ENCODE data around the gene FCER1G.

DNA sequence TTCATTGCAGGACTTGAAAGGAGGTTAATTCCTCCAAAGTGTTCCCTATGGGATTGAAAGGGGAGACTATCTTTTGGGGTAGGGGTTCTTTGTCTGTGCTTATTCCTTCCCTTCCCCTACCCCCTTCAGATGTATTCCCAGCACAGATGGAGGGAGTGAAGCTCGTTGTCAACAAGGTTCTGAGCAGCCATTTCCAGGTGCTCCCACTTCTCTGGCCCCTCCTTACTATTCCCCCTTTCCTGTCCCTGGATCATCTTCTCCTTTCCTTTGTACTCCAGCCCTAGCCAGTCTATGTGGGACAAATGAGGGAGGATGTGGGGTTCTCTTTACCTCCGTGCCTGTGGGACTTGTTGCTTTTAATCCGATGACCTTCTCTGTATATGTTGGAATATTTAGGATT lies 11.7 kb downstream of the FCER1G start:
- no peak for TF ChIP-seq CTCF (IDR thresholded peaks at IDR 0.05)
- no peak for TF ChIP-seq POLR2AphosphoS5 (IDR thresholded peaks at IDR 0.05; ENCODE audit: insufficient read depth in 1 of 2, low read depth in 1 of 2)
